Bronchial epithelial cell (primary cell): ENCODE results near the gene TNK1. TPM values are rescaled to one million over a fixed set of nuclear protein-coding genes. Genes with fewer than 3 reads are reported as not detected.

Experiments
- total RNA-seq: library from RNA; depleted of rRNA; stranded (reverse); fragments of >200 nt; gene quantifications from 2 replicates; pipeline ENCODE4 v1.2.1, GENCODE V29; 2014

The TNK1 gene
- total RNA-seq, 1 donor from 2014 or later: 11.8 TPM

Other genes starting within 250 kb of the TNK1 start
- gene ASGR1, start 201.7 kb upstream of the TNK1 start, total RNA-seq: under 0.01 and 0.38 TPM in 2 replicates
- 1.8 and 1.9 TPM in 2 replicates for gene DLG4, start 161.3 kb upstream of the TNK1 start, total RNA-seq
- gene ACADVL, start 161.2 kb upstream of the TNK1 start, total RNA-seq: 216 and 277 TPM in 2 replicates
- gene DVL2, start 146.6 kb upstream of the TNK1 start, total RNA-seq: 52.1 and 55.3 TPM in 2 replicates
- gene PHF23, start 141.6 kb upstream of the TNK1 start, total RNA-seq: 27.4 and 34.9 TPM in 2 replicates
- 50.8 and 64.3 TPM in 2 replicates for gene GABARAP, start 138.6 kb upstream of the TNK1 start, total RNA-seq
- 17.6 and 25.3 TPM in 2 replicates for gene CTDNEP1, start 129.4 kb upstream of the TNK1 start, total RNA-seq
- gene ELP5, start 128.9 kb upstream of the TNK1 start, total RNA-seq: 16.5 and 20.0 TPM in 2 replicates
- 546 and 850 TPM in 2 replicates for gene CLDN7, start 118.6 kb upstream of the TNK1 start, total RNA-seq
- gene SLC2A4, start 99.4 kb upstream of the TNK1 start, total RNA-seq: under 0.01 and 0.13 TPM in 2 replicates
- gene YBX2, start 86.5 kb upstream of the TNK1 start, total RNA-seq: 0.26 and 1.0 TPM in 2 replicates
- gene EIF5A, start 73.5 kb upstream of the TNK1 start, total RNA-seq: 653 and 709 TPM in 2 replicates
- gene GPS2, start 65.7 kb upstream of the TNK1 start, total RNA-seq: 22.4 and 35.7 TPM in 2 replicates
- 14.7 and 17.7 TPM in 2 replicates for gene NEURL4, start 51.8 kb upstream of the TNK1 start, total RNA-seq
- 0.26 and 4.2 TPM in 2 replicates for gene ACAP1, start 44.6 kb upstream of the TNK1 start, total RNA-seq
- gene KCTD11, start 28.9 kb upstream of the TNK1 start, total RNA-seq: 24.2 and 26.6 TPM in 2 replicates
- not detected in 2 replicates for gene TMEM95, start 25.9 kb upstream of the TNK1 start, total RNA-seq
- gene PLSCR3, start 13.4 kb downstream of the TNK1 start, total RNA-seq: 9.0 and 13.2 TPM in 2 replicates
- gene TMEM256, start 23.0 kb downstream of the TNK1 start, total RNA-seq: 40.3 and 67.7 TPM in 2 replicates
- gene NLGN2, start 26.8 kb downstream of the TNK1 start, total RNA-seq: 0.79 and 1.2 TPM in 2 replicates
- gene SPEM1, start 39.2 kb downstream of the TNK1 start, total RNA-seq: 0.13 TPM in 1 of 2 replicates, not detected in the other
- not detected in 2 replicates for gene SPEM2, start 44.5 kb downstream of the TNK1 start, total RNA-seq
- gene SPEM3, start 47.8 kb downstream of the TNK1 start, total RNA-seq: not detected in 2 replicates
- gene TMEM102, start 54.3 kb downstream of the TNK1 start, total RNA-seq: 7.3 and 12.6 TPM in 2 replicates
- gene FGF11, start 58.4 kb downstream of the TNK1 start, total RNA-seq: 12.4 and 28.3 TPM in 2 replicates
- 9.7 and 16.8 TPM in 2 replicates for gene CHRNB1, start 64.0 kb downstream of the TNK1 start, total RNA-seq
- gene ZBTB4, start 98.5 kb downstream of the TNK1 start, total RNA-seq: 8.7 and 9.2 TPM in 2 replicates
- gene SLC35G6, start 100.4 kb downstream of the TNK1 start, total RNA-seq: not detected in 2 replicates
- 38.4 and 79.6 TPM in 2 replicates for gene POLR2A, start 103.3 kb downstream of the TNK1 start, total RNA-seq
- gene TNFSF12, start 168.0 kb downstream of the TNK1 start, total RNA-seq: 0.53 and 1.0 TPM in 2 replicates
- 2.6 and 3.7 TPM in 2 replicates for gene TNFSF13, start 177.7 kb downstream of the TNK1 start, total RNA-seq
- gene SENP3, start 180.8 kb downstream of the TNK1 start, total RNA-seq: 94.7 and 129 TPM in 2 replicates
- gene CD68, start 198.5 kb downstream of the TNK1 start, total RNA-seq: 11.3 and 16.4 TPM in 2 replicates
- gene MPDU1, start 202.8 kb downstream of the TNK1 start, total RNA-seq: 54.7 and 56.3 TPM in 2 replicates
- gene SOX15, start 209.0 kb downstream of the TNK1 start, total RNA-seq: 23.4 and 41.7 TPM in 2 replicates
- gene FXR2, start 233.8 kb downstream of the TNK1 start, total RNA-seq: 42.1 and 43.2 TPM in 2 replicates
- 23.9 and 38.7 TPM in 2 replicates for gene SAT2, start 246.7 kb downstream of the TNK1 start, total RNA-seq
- 0.38 TPM in 1 of 2 replicates, not detected in the other for gene SHBG, start 249.0 kb downstream of the TNK1 start, total RNA-seq